Esophagus squamous epithelium (tissue), 4 donors: ENCODE measurements around the gene GRIN1.

ENCODE experiments used
- POLR2A ChIP-seq, 4 donors: fragments of 450-650 bp; IDR thresholded peaks; one replicate each; pipeline ENCODE4 v1.6.1; 2017; ENCODE audit warnings: antibody characterized with exemption in 4 of 4, mild to moderate bottlenecking in 4 of 4, moderate library complexity in 3 of 4
- TF ChIP-seq, protein P1 (sequence below), 6 experiments: fragments of 450-650 bp in 4 of 6; fragments of 200-600 bp in 2 of 6; sonication (generic) in 2 of 6; IDR thresholded peaks; one replicate each; pipeline ENCODE4 v1.5.1; 2016 to 2019; ENCODE audit warnings: antibody characterized with exemption in 6 of 6, mild to moderate bottlenecking in 4 of 6, moderate library complexity in 4 of 6

DNA sequence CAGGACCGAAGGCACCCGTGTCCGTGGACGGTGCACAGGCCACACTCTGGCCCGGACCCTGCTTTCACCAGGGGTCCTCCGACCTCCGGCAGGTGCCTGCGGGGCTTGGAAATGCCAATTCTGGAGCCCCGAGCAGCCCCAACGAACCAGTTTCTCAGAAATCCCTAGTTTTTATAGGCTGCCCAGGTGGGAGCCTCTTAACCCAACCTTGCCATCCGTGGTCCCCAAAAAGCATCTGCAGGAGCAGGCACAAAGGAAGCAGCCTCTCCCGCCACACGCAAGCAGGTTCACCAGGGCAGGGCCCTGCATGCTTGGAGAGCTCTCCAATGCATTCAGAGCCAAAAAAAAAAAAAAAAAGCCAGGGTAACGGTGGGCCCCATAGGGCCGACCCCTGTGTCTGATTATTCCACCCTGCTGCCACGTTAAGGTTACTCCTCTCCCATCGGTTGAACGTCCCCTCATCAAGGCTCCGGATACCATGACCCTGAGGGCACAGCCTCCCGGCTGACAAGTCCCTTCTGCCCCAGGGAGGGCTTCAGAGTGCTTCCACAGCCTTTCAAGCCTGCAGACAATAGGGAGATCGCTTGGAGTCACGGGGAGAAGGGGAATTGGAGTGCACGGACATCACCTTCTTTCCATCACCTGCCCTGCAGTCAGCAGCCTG, 62.4 kb downstream of the GRIN1 start:
- TF ChIP-seq, protein P1, sequence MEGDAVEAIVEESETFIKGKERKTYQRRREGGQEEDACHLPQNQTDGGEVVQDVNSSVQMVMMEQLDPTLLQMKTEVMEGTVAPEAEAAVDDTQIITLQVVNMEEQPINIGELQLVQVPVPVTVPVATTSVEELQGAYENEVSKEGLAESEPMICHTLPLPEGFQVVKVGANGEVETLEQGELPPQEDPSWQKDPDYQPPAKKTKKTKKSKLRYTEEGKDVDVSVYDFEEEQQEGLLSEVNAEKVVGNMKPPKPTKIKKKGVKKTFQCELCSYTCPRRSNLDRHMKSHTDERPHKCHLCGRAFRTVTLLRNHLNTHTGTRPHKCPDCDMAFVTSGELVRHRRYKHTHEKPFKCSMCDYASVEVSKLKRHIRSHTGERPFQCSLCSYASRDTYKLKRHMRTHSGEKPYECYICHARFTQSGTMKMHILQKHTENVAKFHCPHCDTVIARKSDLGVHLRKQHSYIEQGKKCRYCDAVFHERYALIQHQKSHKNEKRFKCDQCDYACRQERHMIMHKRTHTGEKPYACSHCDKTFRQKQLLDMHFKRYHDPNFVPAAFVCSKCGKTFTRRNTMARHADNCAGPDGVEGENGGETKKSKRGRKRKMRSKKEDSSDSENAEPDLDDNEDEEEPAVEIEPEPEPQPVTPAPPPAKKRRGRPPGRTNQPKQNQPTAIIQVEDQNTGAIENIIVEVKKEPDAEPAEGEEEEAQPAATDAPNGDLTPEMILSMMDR (IDR thresholded peaks at IDR 0.05) = peak in 1 of 6 experiments; percentile 4
- TF ChIP-seq POLR2A (IDR thresholded peaks at IDR 0.05) = no peak
